Stomach (tissue), 4 donors: ENCODE measurements around the gene INPP5A.

Experiments used
- CTCF ChIP-seq, 7 experiments: fragments of 450-650 bp in 4 of 7; fragments of 200-600 bp in 3 of 7; sonication (generic) in 3 of 7; IDR thresholded peaks; one replicate each; pipeline ENCODE4 v1.5.1; 2016 to 2019; ENCODE audit warnings: antibody characterized with exemption in 7 of 7, control low read depth in 2 of 7, mild to moderate bottlenecking in 1 of 7
- EP300 ChIP-seq: sonication (generic); formaldehyde crosslinking; IDR thresholded peaks from one replicate; pipeline ENCODE4 v1.6.1; 2017; ENCODE audit warnings: antibody characterized with exemption
- POLR2A ChIP-seq, 4 donors: fragments of 450-650 bp; IDR thresholded peaks; one replicate each; pipeline ENCODE4 v1.6.1; 2016; ENCODE audit warnings: antibody characterized with exemption in 4 of 4, control low read depth in 2 of 4, mild to moderate bottlenecking in 1 of 4, moderate library complexity in 1 of 4
- POLR2AphosphoS5 ChIP-seq, 3 donors: sonication (generic); formaldehyde crosslinking; IDR thresholded peaks; one replicate each; pipeline ENCODE4 v1.6.1; 2016; ENCODE audit warnings: antibody characterized with exemption in 3 of 3

DNA sequence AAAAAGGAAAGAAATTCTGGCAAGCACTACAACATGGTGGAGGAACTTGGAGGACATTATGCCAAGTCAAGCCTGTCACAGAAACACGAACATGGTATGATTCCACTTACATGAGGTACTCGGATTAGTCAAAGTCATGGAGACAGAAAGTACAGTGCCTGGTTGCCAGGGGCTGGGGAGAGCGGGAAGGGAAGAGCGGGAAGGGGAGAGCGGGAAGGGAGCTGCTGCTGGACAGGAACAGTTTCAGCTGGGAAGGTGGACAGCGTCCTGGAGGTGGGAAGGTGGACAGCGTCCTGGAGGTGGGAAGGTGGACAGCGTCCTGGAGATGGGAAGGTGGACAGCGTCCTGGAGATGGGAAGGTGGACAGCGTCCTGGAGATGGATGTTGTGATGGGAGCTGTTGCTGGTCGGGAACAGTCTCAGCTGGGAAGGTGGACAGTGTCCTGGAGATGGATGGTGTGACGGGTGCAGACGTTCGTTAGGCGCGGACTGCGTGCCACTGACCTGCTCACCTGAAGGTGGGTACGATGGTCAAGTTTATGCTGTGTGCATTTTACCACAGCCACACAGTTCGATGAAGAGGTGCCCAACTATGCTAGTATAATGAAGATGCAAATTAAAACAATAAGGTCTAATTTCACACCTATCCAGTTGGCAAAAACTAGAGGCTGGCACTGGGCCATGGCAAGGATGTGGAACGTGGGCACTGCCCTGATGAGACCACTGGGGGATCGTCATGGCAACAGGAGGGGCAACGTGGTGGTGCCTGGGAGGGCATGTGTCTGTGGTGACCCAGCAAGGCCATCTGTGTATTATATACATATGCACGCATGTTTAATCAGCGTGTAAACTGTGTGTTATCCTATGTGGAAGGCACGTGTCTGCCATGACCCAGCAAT lies 144.5 kb downstream of the INPP5A start:
- no peak for TF ChIP-seq CTCF (IDR thresholded peaks at IDR 0.05)
- no peak for TF ChIP-seq POLR2A (IDR thresholded peaks at IDR 0.05)
- TF ChIP-seq EP300, result no peak
- TF ChIP-seq POLR2AphosphoS5 (IDR thresholded peaks at IDR 0.05), result no peak
